GM21447 (cell line): ENCODE results near the gene RASGRP3.
"Not testable (repeated sequence)": the region's sequence is repeated elsewhere in the genome, so short reads cannot be mapped to it uniquely, and the experiment has no call there.

Experiments
- ATAC-seq: cut with Tn5 transposase; IDR thresholded peaks from one replicate; pipeline ENCODE4 v1.9.1; 2021; ENCODE audit not compliant: unreplicated experiment

The RASGRP3 gene, protein sequence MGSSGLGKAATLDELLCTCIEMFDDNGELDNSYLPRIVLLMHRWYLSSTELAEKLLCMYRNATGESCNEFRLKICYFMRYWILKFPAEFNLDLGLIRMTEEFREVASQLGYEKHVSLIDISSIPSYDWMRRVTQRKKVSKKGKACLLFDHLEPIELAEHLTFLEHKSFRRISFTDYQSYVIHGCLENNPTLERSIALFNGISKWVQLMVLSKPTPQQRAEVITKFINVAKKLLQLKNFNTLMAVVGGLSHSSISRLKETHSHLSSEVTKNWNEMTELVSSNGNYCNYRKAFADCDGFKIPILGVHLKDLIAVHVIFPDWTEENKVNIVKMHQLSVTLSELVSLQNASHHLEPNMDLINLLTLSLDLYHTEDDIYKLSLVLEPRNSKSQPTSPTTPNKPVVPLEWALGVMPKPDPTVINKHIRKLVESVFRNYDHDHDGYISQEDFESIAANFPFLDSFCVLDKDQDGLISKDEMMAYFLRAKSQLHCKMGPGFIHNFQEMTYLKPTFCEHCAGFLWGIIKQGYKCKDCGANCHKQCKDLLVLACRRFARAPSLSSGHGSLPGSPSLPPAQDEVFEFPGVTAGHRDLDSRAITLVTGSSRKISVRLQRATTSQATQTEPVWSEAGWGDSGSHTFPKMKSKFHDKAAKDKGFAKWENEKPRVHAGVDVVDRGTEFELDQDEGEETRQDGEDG

GRCh38 chr2:33476131-33476792 lies at the start of gene RASGRP3:
Gene RASGRP3 (plus strand): TSS chr2:33476649. CDS start chr2:33515137, 38,488 bp downstream.
- ATAC-seq = peak; percentile 57

- no peak for ATAC-seq
These were observed 49.7 kb upstream of the RASGRP3 start for GRCh38 chr2:33426666-33427231.

DNA sequence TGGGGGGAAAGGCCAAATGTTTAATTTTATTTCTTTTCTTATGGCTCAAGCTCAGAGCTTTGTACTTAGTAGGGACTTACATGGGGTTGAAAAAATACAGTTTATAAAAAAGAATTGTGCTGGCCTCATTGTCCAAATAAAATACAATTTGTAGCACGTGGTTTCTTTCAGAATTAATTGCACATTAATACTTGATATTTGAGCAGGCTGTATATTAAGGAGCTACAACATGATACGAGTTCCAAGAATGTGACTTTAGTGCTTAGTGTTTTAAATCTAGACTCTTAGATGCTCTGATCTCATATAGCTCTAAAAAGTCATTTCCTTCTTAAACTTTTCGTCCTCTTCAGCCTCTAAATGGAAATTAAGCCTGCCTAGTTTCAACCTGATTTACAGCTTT lies 46.4 kb upstream of the RASGRP3 start:
- ATAC-seq = no peak

- no peak for ATAC-seq
These were observed 45.6 kb upstream of the RASGRP3 start for GRCh38 chr2:33430856-33431255.

GRCh38 chr2:33432871-33433270 lies 43.6 kb upstream of the RASGRP3 start:
- no peak for ATAC-seq

- ATAC-seq = no peak
These were observed 42.9 kb upstream of the RASGRP3 start for GRCh38 chr2:33433279-33434235.

DNA sequence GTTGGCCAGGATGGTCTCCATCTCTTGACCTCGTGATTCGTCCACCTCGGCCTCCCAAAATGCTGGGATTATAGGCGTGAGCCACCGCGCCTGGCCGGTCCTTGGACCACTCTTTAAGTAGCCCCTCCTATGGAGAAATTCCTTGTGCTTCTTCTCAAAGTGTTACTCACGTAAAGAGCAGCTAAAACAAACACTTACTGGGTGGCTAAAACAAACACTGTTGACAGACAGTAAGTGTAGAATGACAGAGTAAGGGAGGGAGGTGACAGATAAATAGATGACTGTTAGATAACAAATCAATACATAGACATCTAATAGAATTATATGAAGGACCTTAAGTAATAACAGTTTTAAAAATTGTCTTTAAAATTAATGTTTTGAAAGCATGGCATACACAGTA lies 40.9 kb upstream of the RASGRP3 start:
- ATAC-seq = no peak

- no peak for ATAC-seq
These were observed 40.4 kb upstream of the RASGRP3 start for GRCh38 chr2:33436083-33436482.

DNA sequence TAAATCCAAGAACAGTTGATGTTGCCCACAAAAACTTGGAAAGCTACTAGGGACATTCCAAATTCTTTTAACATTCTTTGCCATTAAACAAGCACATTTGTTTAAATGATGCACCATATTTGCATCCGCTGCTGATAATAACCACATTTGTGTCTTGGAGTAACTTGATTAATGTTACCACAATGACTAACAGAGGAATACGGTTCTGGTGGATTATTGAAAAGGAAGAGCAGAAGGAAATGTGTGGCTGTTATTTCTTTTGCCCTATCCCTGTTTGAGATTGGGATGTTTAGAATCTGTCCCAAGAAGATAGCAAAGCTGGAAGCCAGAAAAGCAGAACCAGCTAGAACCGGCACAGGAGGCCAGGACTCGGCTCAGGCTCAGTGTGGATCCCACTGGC lies 39.2 kb upstream of the RASGRP3 start:
- ATAC-seq = no peak

GRCh38 chr2:33437815-33438214 lies 38.6 kb upstream of the RASGRP3 start:
- no peak for ATAC-seq

- ATAC-seq = peak; percentile 86
These were observed 35.1 kb upstream of the RASGRP3 start for GRCh38 chr2:33441235-33441810.

- not testable (repeated sequence) for ATAC-seq
These were observed 34.4 kb upstream of the RASGRP3 start for GRCh38 chr2:33442052-33442451.

GRCh38 chr2:33442528-33443079 lies 33.8 kb upstream of the RASGRP3 start:
- ATAC-seq = no peak

- no peak for ATAC-seq
These were observed 33.1 kb upstream of the RASGRP3 start for GRCh38 chr2:33443274-33443829.

DNA sequence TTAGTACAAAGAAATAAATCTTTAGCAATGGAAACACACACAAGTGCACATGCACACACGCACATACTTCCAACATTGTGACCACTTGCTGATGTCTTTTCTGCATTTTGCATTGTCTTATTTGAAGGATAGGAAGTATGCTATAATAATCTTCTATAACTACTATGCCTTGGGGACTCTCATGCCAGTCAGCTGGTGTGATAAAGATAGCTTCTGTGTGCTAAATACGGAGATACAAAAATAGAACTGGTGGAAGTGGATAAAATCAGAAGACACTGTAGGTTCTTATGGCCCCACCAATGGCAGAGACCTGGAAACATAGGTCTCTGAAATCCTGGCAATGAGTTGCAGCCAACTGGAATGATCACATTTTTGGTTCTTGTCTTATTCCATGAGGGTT lies 31.5 kb upstream of the RASGRP3 start:
- no peak for ATAC-seq

DNA sequence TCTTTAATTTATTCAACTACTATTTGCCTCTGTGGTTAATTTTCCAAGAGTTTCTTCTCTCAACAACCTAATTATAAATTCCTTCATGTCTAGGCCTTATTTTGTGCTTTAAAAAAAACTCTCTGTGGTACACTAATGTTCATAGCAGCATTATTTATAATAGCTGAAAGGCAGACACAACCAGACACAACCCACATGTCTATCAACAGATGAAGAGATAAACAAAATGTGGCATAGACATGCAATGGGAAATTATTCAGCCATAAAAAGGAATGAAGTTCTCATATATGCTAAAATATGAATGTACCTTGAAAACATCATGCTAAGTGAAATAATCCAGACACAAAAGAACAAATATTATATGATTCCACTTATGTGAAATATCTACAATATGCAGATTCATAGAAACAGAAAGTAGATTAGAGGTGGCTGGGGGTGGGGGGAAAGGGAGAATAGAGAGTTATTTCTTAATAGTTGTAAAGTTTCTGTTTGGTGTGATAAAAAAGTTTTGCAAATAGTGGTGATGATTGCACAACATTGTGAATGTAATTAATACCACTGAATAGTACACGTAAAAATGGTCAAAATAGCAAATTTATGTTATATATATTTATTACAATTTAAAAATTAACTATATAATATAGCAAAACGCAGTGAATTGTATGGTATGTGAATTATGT lies 28.1 kb upstream of the RASGRP3 start:
- ATAC-seq = no peak

GRCh38 chr2:33451214-33451613 lies 25.2 kb upstream of the RASGRP3 start:
- no peak for ATAC-seq

DNA sequence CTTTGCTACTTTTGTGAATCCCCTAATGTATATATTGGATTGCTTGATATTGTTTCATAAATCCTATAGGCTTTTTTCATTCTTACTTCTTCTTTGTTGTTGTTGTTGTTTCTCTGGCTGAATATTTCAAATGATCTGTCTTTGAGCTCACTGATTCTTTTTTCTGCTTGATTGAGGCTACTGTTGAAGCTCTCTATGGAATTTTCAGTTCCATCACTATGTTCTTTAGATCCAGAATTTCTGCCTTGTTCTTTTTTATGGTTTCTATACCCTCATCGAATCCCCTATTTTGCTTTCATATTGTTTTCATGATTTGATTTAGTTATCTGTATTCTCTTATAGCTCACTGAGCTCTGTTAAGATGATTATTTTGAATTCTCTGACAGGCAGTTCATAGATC lies 24.6 kb upstream of the RASGRP3 start:
- no peak for ATAC-seq

GRCh38 chr2:33452545-33452944 lies 23.9 kb upstream of the RASGRP3 start:
- no peak for ATAC-seq
